ENCODE results near the gene CELA2B. TPM values are rescaled to one million over a fixed set of nuclear protein-coding genes. Genes with fewer than 3 reads are reported as not detected.

The CELA2B gene
- total and polyA plus RNA-seq, 2 donors (not counting 1 experiment from before 2014, with no cell fraction given): not detected

- ChIA-PET POLR2A (no interaction called here), CTCF (no interaction called here)
- H3K27ac ChIP-seq (ENCODE audit: low read length in 2 of 2): no peak overlapping the region
- H3K9me3 ChIP-seq (ENCODE audit: control extremely low read depth in 1 of 3, control insufficient read depth in 2 of 3, insufficient read depth in 1 of 3, low read length in 2 of 3): peaks cover 0 to 3% (median 0%) of the 10 kb centered on the region in 3 donors
- Mint-ChIP-seq H3K27me3 (peaks cover 26% of the 10 kb centered on the region), H3K4me1 (no peaks in the 10 kb centered on the region), H3K4me3 (no peak overlapping the region), H3K9me3 (ENCODE audit: insufficient read depth) (peaks cover 3% of the 10 kb centered on the region), H3K27ac (no peak overlapping the region)
- H4K20me1 ChIP-seq (ENCODE audit: control insufficient read depth, insufficient read depth, low read length, poor library complexity, severe bottlenecking): no peaks in the 10 kb centered on the region
- no peaks in the 10 kb centered on the region for H3K4me1 ChIP-seq (ENCODE audit: control insufficient read depth in 2 of 2, insufficient read depth in 2 of 2, low read length in 2 of 2)
- ATAC-seq (ENCODE audit: low read depth) (no peak), DNase-seq (no peak)
- no peak overlapping the region for H3K4me2 ChIP-seq (replicated peaks; ENCODE audit: low read depth, low read length, poor library complexity, severe bottlenecking)
- no peaks in the 10 kb centered on the region for H3K36me3 ChIP-seq (replicated peaks in 1 of 2; ENCODE audit: control extremely low read depth in 1 of 2, control insufficient read depth in 1 of 2, extremely low read depth in 1 of 2, insufficient read depth in 2 of 2, low read length in 1 of 2)
- no peak overlapping the region for H3K9ac ChIP-seq (ENCODE audit: low read length)
- WGBS (ENCODE audit: insufficient coverage): no CpG with 5 or more reads among the region's 6 CpGs
- H3K4me3 ChIP-seq (ENCODE audit: control extremely low read depth in 1 of 5, extremely low read depth in 1 of 5, insufficient read depth in 1 of 5, low read depth in 2 of 5, low read length in 4 of 5): no peak overlapping the region
- intact Hi-C loops (cut with micrococcal nuclease): no loop called here
- TF ChIP-seq CTCF (IDR thresholded peaks at IDR 0.05) (no peak), EZH2 (IDR thresholded peaks at IDR 0.05; ENCODE audit: borderline replicate concordance, insufficient read depth, low read depth, low read length, poor library complexity, severe bottlenecking) (no peak)
- H3K79me2 ChIP-seq (ENCODE audit: control insufficient read depth, insufficient read depth, low read length): no peaks in the 10 kb centered on the region
- H2AFZ ChIP-seq (ENCODE audit: insufficient read depth, low read depth, low read length, poor library complexity, severe bottlenecking): no peak overlapping the region
- H3K27me3 ChIP-seq (replicated peaks in 1 of 4; ENCODE audit: control extremely low read depth in 1 of 4, control insufficient read depth in 3 of 4, insufficient read depth in 4 of 4, low read length in 3 of 4): peaks cover 0 to 11% (median 2%) of the 10 kb centered on the region in 4 experiments
Observed at GRCh38 chr1:15451014-15451722, 24.7 kb upstream of the CELA2B start.

GRCh38 chr1:15452216-15452615 lies 23.7 kb upstream of the CELA2B start:
- H3K27ac Mint-ChIP-seq: no peak overlapping the region
- Histone ChIP-seq H3K4me1 (ENCODE audit: control insufficient read depth in 2 of 2, insufficient read depth in 2 of 2, low read length in 2 of 2) (no peaks in the 10 kb centered on the region), H3K4me2 (replicated peaks; ENCODE audit: low read depth, low read length, poor library complexity, severe bottlenecking) (no peak overlapping the region), H3K79me2 (ENCODE audit: control insufficient read depth, insufficient read depth, low read length) (no peaks in the 10 kb centered on the region), H3K9me3 (ENCODE audit: control extremely low read depth in 1 of 3, control insufficient read depth in 2 of 3, insufficient read depth in 1 of 3, low read length in 2 of 3) (peaks cover 0 to 3% (median 0%) of the 10 kb centered on the region in 3 donors), H2AFZ (ENCODE audit: insufficient read depth, low read depth, low read length, poor library complexity, severe bottlenecking) (no peak overlapping the region), H3K27ac (ENCODE audit: low read length in 2 of 2) (no peak overlapping the region), H3K36me3 (replicated peaks in 1 of 2; ENCODE audit: control extremely low read depth in 1 of 2, control insufficient read depth in 1 of 2, extremely low read depth in 1 of 2, insufficient read depth in 2 of 2, low read length in 1 of 2) (no peaks in the 10 kb centered on the region), H3K4me3 (ENCODE audit: control extremely low read depth in 1 of 5, extremely low read depth in 1 of 5, insufficient read depth in 1 of 5, low read depth in 2 of 5, low read length in 4 of 5) (no peak overlapping the region), H3K9ac (ENCODE audit: low read length) (no peak overlapping the region), H3K27me3 (replicated peaks in 1 of 4; ENCODE audit: control extremely low read depth in 1 of 4, control insufficient read depth in 3 of 4, insufficient read depth in 4 of 4, low read length in 3 of 4) (peaks cover 0 to 5% (median 1%) of the 10 kb centered on the region in 4 experiments), H4K20me1 (ENCODE audit: control insufficient read depth, insufficient read depth, low read length, poor library complexity, severe bottlenecking) (no peaks in the 10 kb centered on the region)
- ChIA-PET POLR2A (no interaction called here), CTCF (no interaction called here)
- ATAC-seq (ENCODE audit: low read depth) (no peak), DNase-seq (no peak)
- H3K4me3 Mint-ChIP-seq: no peak overlapping the region
- no peaks in the 10 kb centered on the region for H3K4me1 Mint-ChIP-seq
- WGBS (ENCODE audit: insufficient coverage): no CpG with 5 or more reads among the region's 1 CpG
- H3K27me3 Mint-ChIP-seq: peaks cover 24% of the 10 kb centered on the region
- intact Hi-C loops (cut with micrococcal nuclease): no loop called here
- TF ChIP-seq EZH2 (IDR thresholded peaks at IDR 0.05; ENCODE audit: borderline replicate concordance, insufficient read depth, low read depth, low read length, poor library complexity, severe bottlenecking) (no peak), CTCF (IDR thresholded peaks at IDR 0.05) (no peak)
- H3K9me3 Mint-ChIP-seq (ENCODE audit: insufficient read depth): peaks cover 3% of the 10 kb centered on the region
